Dermis blood vessel endothelial cell (primary cell): ENCODE data around the gene LCN2. TPM values are rescaled to one million over a fixed set of nuclear protein-coding genes. Genes with fewer than 3 reads are reported as not detected.
"Not testable (repeated sequence)": the region's sequence is repeated elsewhere in the genome, so short reads cannot be mapped to it uniquely, and the experiment has no call there.

Experiments used
- DNase-seq: peaks from one replicate; pipeline ENCODE4 v3.0.0; 2010
- total RNA-seq: library from RNA; depleted of rRNA; stranded (reverse); fragments of >200 nt; gene quantifications from 2 replicates; pipeline ENCODE4 v1.2.3, GENCODE V29; 2014

LCN2 gene
- 0.14 TPM in 1 of 2 replicates, not detected in the other for total RNA-seq

GRCh38 chr9:128149001-128149701, at the start of gene LCN2:
Gene LCN2 (plus strand): TSS chr9:128149453. CDS start chr9:128149526, 73 bp downstream.
- no peak for DNase-seq

- DNase-seq: peak; percentile 89
Observed at GRCh38 chr9:128099932-128100491, 49.2 kb upstream of the LCN2 start.

GRCh38 chr9:128100581-128100980, 48.7 kb upstream of the LCN2 start:
- no peak for DNase-seq

GRCh38 chr9:128101231-128101661, 48.0 kb upstream of the LCN2 start:
- DNase-seq: no peak

- DNase-seq: no peak
Observed at GRCh38 chr9:128101690-128102089, 47.6 kb upstream of the LCN2 start.

GRCh38 chr9:128102196-128102595, 47.1 kb upstream of the LCN2 start:
- no peak for DNase-seq

GRCh38 chr9:128102861-128103588, 46.2 kb upstream of the LCN2 start:
- no peak for DNase-seq

GRCh38 chr9:128103589-128103962, 45.7 kb upstream of the LCN2 start:
- DNase-seq: peak; percentile 35

GRCh38 chr9:128104171-128104618, 45.1 kb upstream of the LCN2 start:
- DNase-seq: peak; percentile 65

- no peak for DNase-seq
Observed at GRCh38 chr9:128105538-128106175, 43.6 kb upstream of the LCN2 start.

- DNase-seq: no peak
Observed at GRCh38 chr9:128106181-128106939, 42.9 kb upstream of the LCN2 start.

GRCh38 chr9:128106940-128107467, 42.2 kb upstream of the LCN2 start:
- DNase-seq: no peak

GRCh38 chr9:128107468-128108268, 41.6 kb upstream of the LCN2 start:
- no peak for DNase-seq

GRCh38 chr9:128108269-128109049, 40.8 kb upstream of the LCN2 start:
- no peak for DNase-seq

- no peak for DNase-seq
Observed at GRCh38 chr9:128109050-128109709, 40.1 kb upstream of the LCN2 start.

- not testable (repeated sequence) for DNase-seq
Observed at GRCh38 chr9:128111726-128112125, 37.5 kb upstream of the LCN2 start.

GRCh38 chr9:128113526-128114325, 35.5 kb upstream of the LCN2 start:
- no peak for DNase-seq

- no peak for DNase-seq
Observed at GRCh38 chr9:128114326-128115186, 34.7 kb upstream of the LCN2 start.
